Measurements from ENCODE around the gene DGKA.

DNA sequence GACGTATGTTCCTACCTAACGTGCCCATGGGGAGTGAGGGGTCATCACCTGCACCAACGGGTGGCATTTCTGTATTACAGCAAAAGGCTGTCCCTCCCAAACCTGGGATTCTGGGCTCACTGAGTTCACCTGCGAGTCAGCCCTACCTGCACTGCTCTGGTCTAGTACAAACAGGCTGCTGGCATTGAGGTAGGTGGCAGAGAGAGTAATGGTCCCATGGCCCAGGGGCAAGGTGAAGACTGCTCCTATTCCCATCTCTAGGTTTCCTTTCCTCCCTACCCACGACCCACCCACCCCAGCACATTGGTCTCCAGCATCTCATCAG is 66.5 kb downstream of the DGKA start:
- TF ChIP-seq EZH2phosphoT487 (IDR thresholded peaks at IDR 0.05), result no peak
- TF ChIP-seq, protein P1, sequence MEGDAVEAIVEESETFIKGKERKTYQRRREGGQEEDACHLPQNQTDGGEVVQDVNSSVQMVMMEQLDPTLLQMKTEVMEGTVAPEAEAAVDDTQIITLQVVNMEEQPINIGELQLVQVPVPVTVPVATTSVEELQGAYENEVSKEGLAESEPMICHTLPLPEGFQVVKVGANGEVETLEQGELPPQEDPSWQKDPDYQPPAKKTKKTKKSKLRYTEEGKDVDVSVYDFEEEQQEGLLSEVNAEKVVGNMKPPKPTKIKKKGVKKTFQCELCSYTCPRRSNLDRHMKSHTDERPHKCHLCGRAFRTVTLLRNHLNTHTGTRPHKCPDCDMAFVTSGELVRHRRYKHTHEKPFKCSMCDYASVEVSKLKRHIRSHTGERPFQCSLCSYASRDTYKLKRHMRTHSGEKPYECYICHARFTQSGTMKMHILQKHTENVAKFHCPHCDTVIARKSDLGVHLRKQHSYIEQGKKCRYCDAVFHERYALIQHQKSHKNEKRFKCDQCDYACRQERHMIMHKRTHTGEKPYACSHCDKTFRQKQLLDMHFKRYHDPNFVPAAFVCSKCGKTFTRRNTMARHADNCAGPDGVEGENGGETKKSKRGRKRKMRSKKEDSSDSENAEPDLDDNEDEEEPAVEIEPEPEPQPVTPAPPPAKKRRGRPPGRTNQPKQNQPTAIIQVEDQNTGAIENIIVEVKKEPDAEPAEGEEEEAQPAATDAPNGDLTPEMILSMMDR (IDR thresholded peaks at IDR 0.05), result no peak
- TF ChIP-seq EZH2 (IDR thresholded peaks at IDR 0.05), result no peak
